Smooth muscle cell (in vitro differentiated cells): ENCODE data around the gene KRTAP19-5. TPM values are rescaled to one million over a fixed set of nuclear protein-coding genes. Genes with fewer than 3 reads are reported as not detected.
"Not testable (repeated sequence)": the region's sequence is repeated elsewhere in the genome, so short reads cannot be mapped to it uniquely, and the experiment has no call there.

ENCODE experiments used
- DNase-seq: peaks from one replicate; lab custom pipeline; 2025; ENCODE audit not compliant: unreplicated experiment; lab: John Stamatoyannopoulos, UW
- H2AFZ ChIP-seq: fragments of 200-600 bp; sonication (generic); 2 replicates; pipeline ENCODE4 v1.6.0; 2016; ENCODE audit warnings: antibody characterized with exemption, low read depth, mild to moderate bottlenecking
- H3F3A ChIP-seq: fragments of 200-600 bp; sonication (generic); 2 replicates; pipeline ENCODE4 v1.6.0; 2017; ENCODE audit warnings: antibody characterized with exemption, low read depth
- H3K27ac ChIP-seq: fragments of 200-600 bp; sonication (generic); 2 replicates; pipeline ENCODE4 v1.5.1; 2016; ENCODE audit warnings: low read depth, mild to moderate bottlenecking
- H3K27me3 ChIP-seq: fragments of 200-600 bp; sonication (generic); 2 replicates; pipeline ENCODE4 v1.6.1; 2016; ENCODE audit warnings: low read depth, mild to moderate bottlenecking
- H3K36me3 ChIP-seq: fragments of 200-600 bp; sonication (generic); 2 replicates; pipeline ENCODE4 v1.5.1; 2016; ENCODE audit warnings: low read depth
- H3K4me1 ChIP-seq: fragments of 200-600 bp; sonication (generic); 2 replicates; pipeline ENCODE4 v1.5.1; 2016; ENCODE audit warnings: low read depth
- H3K4me2 ChIP-seq: fragments of 200-600 bp; sonication (generic); 2 replicates; pipeline ENCODE4 v1.6.0; 2016; ENCODE audit warnings: mild to moderate bottlenecking
- H3K4me3 ChIP-seq: fragments of 200-600 bp; sonication (generic); 2 replicates; pipeline ENCODE4 v1.5.1; 2016; ENCODE audit warnings: mild to moderate bottlenecking
- H3K79me2 ChIP-seq: fragments of 200-600 bp; sonication (generic); 2 replicates; pipeline ENCODE4 v1.6.0; 2016; ENCODE audit warnings: low read depth, mild to moderate bottlenecking
- H3K9ac ChIP-seq: fragments of 200-600 bp; sonication (generic); 2 replicates; pipeline ENCODE4 v1.6.0; 2016; ENCODE audit warnings: low read depth
- H3K9me3 ChIP-seq: fragments of 200-600 bp; sonication (generic); replicated peaks from 2 replicates; pipeline ENCODE4 v1.5.1; 2016; ENCODE audit warnings: low read depth
- H4K20me1 ChIP-seq: fragments of 200-600 bp; sonication (generic); 2 replicates; pipeline ENCODE4 v1.6.0; 2016; ENCODE audit warnings: low read depth
- CTCF ChIP-seq: fragments of 200-600 bp; sonication (generic); IDR thresholded peaks from 2 replicates; pipeline ENCODE4 v1.5.1; 2017; ENCODE audit warnings: borderline replicate concordance, mild to moderate bottlenecking, antibody characterized with exemption; ENCODE audit not compliant: insufficient read depth, poor library complexity, severe bottlenecking
- WGBS: methylation state at CpG from one replicate; pipeline ENCODE4 v1.1.7; 2016; ENCODE audit warnings: low lambda C conversion rate; 5-methylcytosine and 5-hydroxymethylcytosine counted together
- polyA plus RNA-seq: library from polyadenylated mRNA; unstranded; fragments of >200 nt; fragmentation: Nextera tagmentation; extraction: Ambion mirVana; gene quantifications from 2 replicates; pipeline ENCODE4 v1.2.1, GENCODE V29; 2016
- total RNA-seq: library from RNA; depleted of rRNA; stranded (reverse); fragments of >200 nt; gene quantifications from 2 replicates; pipeline ENCODE4 v1.2.3, GENCODE V29; 2014

Gene KRTAP19-5
- total and polyA plus RNA-seq, 2 experiments from 2014 or later, result not detected

GRCh38 chr21:30505621-30506205 is 3.8 kb upstream of the KRTAP19-5 start:
- TF ChIP-seq CTCF, result peak; percentile 28
- DNase-seq, H3K9ac ChIP-seq, H3K4me2 ChIP-seq, H3K9me3 ChIP-seq, H3K27me3 ChIP-seq, H3K27ac ChIP-seq, H3K4me1 ChIP-seq, H4K20me1 ChIP-seq, H3K4me3 ChIP-seq, H3F3A ChIP-seq, H3K79me2 ChIP-seq, H3K36me3 ChIP-seq, H2AFZ ChIP-seq: not testable (repeated sequence)
- WGBS, result 23% methylated on average over 4 of the region's 4 CpGs

GRCh38 chr21:30497065-30497464 is 4.9 kb downstream of the KRTAP19-5 start, which contains the start of gene KRTAP19-4:
TSS of gene KRTAP19-4 (minus strand) at chr21:30497165. CDS start at chr21:30497110, 55 bp downstream.
- 81% methylated on average over 4 of the region's 4 CpGs for WGBS
- H3K79me2 ChIP-seq, result no peaks in the 10 kb centered on the region

GRCh38 chr21:30491963-30492428 is 9.9 kb downstream of the KRTAP19-5 start, which contains the start of gene KRTAP19-3:
TSS of gene KRTAP19-3 (minus strand) at chr21:30492013. CDS start at chr21:30491957, 56 bp downstream.
- DNase-seq, result no peak
- no peak within 1 kb of the TSS for H3K4me3 ChIP-seq
- H3F3A ChIP-seq, result no peaks in the 10 kb centered on the region
- WGBS, result 77% methylated on average over 2 of the region's 2 CpGs
- H3K9me3 ChIP-seq, result no peaks in the 10 kb centered on the region
- no peak within 1 kb of the TSS for H2AFZ ChIP-seq
- no peaks in the 10 kb centered on the region for H3K79me2 ChIP-seq
- H3K4me2 ChIP-seq, result no peak within 1 kb of the TSS
- no peak for TF ChIP-seq CTCF
- no peak within 1 kb of the TSS for H3K27ac ChIP-seq
- no peaks in the 10 kb centered on the region for H3K4me1 ChIP-seq
- H3K9ac ChIP-seq, result no peak within 1 kb of the TSS
- H4K20me1 ChIP-seq, result no peaks in the 10 kb centered on the region
- H3K36me3 ChIP-seq, result no peaks in the 10 kb centered on the region
- no peaks in the 10 kb centered on the region for H3K27me3 ChIP-seq

More at GRCh38 chr21:30497065-30497464, 4.9 kb downstream of the KRTAP19-5 start, which contains the start of gene KRTAP19-4:
- H3K9me3 ChIP-seq, result no peaks in the 10 kb centered on the region
- H3K36me3 ChIP-seq, result no peaks in the 10 kb centered on the region
- no peak within 1 kb of the TSS for H3K27ac ChIP-seq
- DNase-seq, result no peak
- H2AFZ ChIP-seq, result no peak within 1 kb of the TSS
- no peaks in the 10 kb centered on the region for H3K27me3 ChIP-seq
- TF ChIP-seq CTCF, result no peak
- H3K4me3 ChIP-seq, result no peak within 1 kb of the TSS
- H3K4me1 ChIP-seq, result no peaks in the 10 kb centered on the region
- no peaks in the 10 kb centered on the region for H3F3A ChIP-seq
- H3K4me2 ChIP-seq, result no peak within 1 kb of the TSS
- H3K9ac ChIP-seq, result no peak within 1 kb of the TSS
- H4K20me1 ChIP-seq, result no peaks in the 10 kb centered on the region

DNA sequence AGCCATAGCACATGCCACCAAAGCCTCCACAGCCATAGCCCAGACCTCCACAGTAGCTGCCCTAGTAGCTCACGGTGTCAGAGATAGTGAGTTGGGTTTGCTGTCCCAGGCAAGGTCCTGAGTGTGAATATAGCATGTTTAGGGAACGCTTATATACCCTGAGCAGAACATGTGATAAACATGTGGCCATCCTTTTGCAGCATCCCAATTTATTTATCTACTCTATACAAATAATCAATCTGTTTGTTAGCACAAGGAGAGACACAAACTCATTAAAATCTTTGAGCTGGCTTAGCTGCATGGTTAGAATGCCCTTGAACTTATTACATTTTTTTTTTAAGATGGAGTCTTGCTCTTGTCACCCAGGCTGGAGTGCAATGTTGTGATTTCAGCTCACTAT is 14.6 kb downstream of the KRTAP19-5 start, which contains the start of gene KRTAP19-2:
KRTAP19-2 (minus strand) TSS at position 101 of the 400 bp plus-strand sequence; CDS start at position 13, 88 bp downstream.
- Histone ChIP-seq H2AFZ (no peak within 1 kb of the TSS), H3K4me1 (no peaks in the 10 kb centered on the region), H3K36me3 (no peaks in the 10 kb centered on the region), H3K4me2 (no peak within 1 kb of the TSS), H3K9ac (no peak within 1 kb of the TSS), H3K27ac (no peak within 1 kb of the TSS), H3K9me3 (no peaks in the 10 kb centered on the region), H3K27me3 (no peaks in the 10 kb centered on the region), H3F3A (no peaks in the 10 kb centered on the region), H3K79me2 (no peaks in the 10 kb centered on the region), H4K20me1 (no peaks in the 10 kb centered on the region), H3K4me3 (no peak within 1 kb of the TSS)
- no peak for TF ChIP-seq CTCF
- no peak for DNase-seq
- 79% methylated on average over 2 of the region's 2 CpGs for WGBS
